Measurements from ENCODE around the gene ARHGEF6.

DNA sequence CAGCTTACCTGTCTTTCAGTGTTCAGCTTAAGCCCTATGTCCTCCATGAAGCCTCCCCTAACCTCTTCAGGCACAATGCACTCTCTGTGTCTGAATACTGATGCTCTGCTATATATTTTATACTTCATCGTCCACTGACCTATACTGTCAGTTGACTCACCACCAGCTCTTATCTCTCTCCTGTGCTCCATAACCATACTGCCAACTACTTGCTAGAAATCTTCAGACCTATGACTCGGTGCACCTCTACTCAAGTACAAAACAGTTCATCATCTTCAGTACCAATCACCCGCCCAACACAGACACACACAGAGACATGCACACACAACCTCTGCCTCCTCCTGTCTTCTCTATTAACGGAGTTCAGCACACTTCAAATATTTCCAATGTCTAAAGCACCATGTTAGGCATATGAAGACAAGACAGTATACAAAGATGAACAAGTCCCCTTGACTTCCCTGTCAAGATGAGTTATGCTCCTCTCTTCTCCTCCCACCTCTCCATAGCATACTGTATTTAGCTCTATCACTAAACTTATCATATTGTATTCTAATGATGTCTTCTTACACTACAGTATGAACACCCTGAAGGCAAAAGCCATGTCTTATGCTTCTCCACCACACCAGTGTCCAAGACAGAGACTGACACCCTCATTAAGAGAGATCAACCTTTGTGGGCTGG is 42.5 kb downstream of the ARHGEF6 start:
- TF ChIP-seq, protein P1, sequence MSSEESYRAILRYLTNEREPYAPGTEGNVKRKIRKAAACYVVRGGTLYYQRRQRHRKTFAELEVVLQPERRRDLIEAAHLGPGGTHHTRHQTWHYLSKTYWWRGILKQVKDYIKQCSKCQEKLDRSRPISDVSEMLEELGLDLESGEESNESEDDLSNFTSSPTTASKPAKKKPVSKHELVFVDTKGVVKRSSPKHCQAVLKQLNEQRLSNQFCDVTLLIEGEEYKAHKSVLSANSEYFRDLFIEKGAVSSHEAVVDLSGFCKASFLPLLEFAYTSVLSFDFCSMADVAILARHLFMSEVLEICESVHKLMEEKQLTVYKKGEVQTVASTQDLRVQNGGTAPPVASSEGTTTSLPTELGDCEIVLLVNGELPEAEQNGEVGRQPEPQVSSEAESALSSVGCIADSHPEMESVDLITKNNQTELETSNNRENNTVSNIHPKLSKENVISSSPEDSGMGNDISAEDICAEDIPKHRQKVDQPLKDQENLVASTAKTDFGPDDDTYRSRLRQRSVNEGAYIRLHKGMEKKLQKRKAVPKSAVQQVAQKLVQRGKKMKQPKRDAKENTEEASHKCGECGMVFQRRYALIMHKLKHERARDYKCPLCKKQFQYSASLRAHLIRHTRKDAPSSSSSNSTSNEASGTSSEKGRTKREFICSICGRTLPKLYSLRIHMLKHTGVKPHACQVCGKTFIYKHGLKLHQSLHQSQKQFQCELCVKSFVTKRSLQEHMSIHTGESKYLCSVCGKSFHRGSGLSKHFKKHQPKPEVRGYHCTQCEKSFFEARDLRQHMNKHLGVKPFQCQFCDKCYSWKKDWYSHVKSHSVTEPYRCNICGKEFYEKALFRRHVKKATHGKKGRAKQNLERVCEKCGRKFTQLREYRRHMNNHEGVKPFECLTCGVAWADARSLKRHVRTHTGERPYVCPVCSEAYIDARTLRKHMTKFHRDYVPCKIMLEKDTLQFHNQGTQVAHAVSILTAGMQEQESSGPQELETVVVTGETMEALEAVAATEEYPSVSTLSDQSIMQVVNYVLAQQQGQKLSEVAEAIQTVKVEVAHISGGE (tag by site-specific recombination; conservative IDR thresholded peaks at IDR 0.05; ENCODE audit: low read depth): no peak
- TF ChIP-seq ZNF792 (tag by site-specific recombination; IDR thresholded peaks at IDR 0.05) (no peak), PRDM6 (tag by site-specific recombination; IDR thresholded peaks at IDR 0.05) (no peak), ZNF629 (tag by site-specific recombination; IDR thresholded peaks at IDR 0.05) (no peak), ZNF138 (tag by site-specific recombination; IDR thresholded peaks at IDR 0.05; ENCODE audit: borderline replicate concordance) (no peak), ZNF24 (tag by site-specific recombination; IDR thresholded peaks at IDR 0.05) (no peak), ZNF292 (tag by site-specific recombination; IDR thresholded peaks at IDR 0.05; ENCODE audit: borderline replicate concordance, low read depth) (no peak), ZNF221 (tag by site-specific recombination; IDR thresholded peaks at IDR 0.05; ENCODE audit: borderline replicate concordance) (no peak)
- TF ChIP-seq, protein P2, sequence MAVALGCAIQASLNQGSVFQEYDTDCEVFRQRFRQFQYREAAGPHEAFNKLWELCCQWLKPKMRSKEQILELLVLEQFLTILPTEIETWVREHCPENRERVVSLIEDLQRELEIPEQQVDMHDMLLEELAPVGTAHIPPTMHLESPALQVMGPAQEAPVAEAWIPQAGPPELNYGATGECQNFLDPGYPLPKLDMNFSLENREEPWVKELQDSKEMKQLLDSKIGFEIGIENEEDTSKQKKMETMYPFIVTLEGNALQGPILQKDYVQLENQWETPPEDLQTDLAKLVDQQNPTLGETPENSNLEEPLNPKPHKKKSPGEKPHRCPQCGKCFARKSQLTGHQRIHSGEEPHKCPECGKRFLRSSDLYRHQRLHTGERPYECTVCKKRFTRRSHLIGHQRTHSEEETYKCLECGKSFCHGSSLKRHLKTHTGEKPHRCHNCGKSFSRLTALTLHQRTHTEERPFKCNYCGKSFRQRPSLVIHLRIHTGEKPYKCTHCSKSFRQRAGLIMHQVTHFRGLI (tag by site-specific recombination; IDR thresholded peaks at IDR 0.05): no peak
- TF ChIP-seq, protein P3, sequence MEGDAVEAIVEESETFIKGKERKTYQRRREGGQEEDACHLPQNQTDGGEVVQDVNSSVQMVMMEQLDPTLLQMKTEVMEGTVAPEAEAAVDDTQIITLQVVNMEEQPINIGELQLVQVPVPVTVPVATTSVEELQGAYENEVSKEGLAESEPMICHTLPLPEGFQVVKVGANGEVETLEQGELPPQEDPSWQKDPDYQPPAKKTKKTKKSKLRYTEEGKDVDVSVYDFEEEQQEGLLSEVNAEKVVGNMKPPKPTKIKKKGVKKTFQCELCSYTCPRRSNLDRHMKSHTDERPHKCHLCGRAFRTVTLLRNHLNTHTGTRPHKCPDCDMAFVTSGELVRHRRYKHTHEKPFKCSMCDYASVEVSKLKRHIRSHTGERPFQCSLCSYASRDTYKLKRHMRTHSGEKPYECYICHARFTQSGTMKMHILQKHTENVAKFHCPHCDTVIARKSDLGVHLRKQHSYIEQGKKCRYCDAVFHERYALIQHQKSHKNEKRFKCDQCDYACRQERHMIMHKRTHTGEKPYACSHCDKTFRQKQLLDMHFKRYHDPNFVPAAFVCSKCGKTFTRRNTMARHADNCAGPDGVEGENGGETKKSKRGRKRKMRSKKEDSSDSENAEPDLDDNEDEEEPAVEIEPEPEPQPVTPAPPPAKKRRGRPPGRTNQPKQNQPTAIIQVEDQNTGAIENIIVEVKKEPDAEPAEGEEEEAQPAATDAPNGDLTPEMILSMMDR (tag by site-specific recombination; IDR thresholded peaks at IDR 0.05): no peak
- TF ChIP-seq, protein P4, sequence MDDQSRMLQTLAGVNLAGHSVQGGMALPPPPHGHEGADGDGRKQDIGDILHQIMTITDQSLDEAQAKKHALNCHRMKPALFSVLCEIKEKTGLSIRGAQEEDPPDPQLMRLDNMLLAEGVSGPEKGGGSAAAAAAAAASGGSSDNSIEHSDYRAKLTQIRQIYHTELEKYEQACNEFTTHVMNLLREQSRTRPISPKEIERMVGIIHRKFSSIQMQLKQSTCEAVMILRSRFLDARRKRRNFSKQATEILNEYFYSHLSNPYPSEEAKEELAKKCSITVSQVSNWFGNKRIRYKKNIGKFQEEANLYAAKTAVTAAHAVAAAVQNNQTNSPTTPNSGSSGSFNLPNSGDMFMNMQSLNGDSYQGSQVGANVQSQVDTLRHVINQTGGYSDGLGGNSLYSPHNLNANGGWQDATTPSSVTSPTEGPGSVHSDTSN (CRISPR knock-in tag; IDR thresholded peaks at IDR 0.05): no peak

Data from HEK293 (cell line).